Adipocyte (in vitro differentiated cells): ENCODE data around the gene SEMA3C.
A peak's percentile ranks its signal among the peaks of the same experiment; 100 is the strongest.

ENCODE experiments used
- DNase-seq: peaks from one replicate; pipeline ENCODE4 v3.0.0-alpha.2; 2015; ENCODE audit warnings: low read depth
- H3K27me3 ChIP-seq: replicated peaks from 2 replicates; pipeline ENCODE4 v1.7.0; 2013; ENCODE audit warnings: mild to moderate bottlenecking, low read length, moderate library complexity; ENCODE audit not compliant: control insufficient read depth, insufficient read depth
- H3K36me3 ChIP-seq: 2 replicates; pipeline ENCODE4 v1.7.0; 2013; ENCODE audit warnings: low read length, mild to moderate bottlenecking, moderate library complexity; ENCODE audit not compliant: control insufficient read depth, insufficient read depth, severe bottlenecking
- H3K4me1 ChIP-seq: 2 replicates; pipeline ENCODE4 v1.7.0; 2013; ENCODE audit warnings: mild to moderate bottlenecking, low read length, moderate library complexity; ENCODE audit not compliant: control insufficient read depth, insufficient read depth
- H3K4me3 ChIP-seq: 2 replicates; pipeline ENCODE4 v1.7.0; 2013; ENCODE audit warnings: mild to moderate bottlenecking, low read length, moderate library complexity
- H3K9ac ChIP-seq: 2 replicates; pipeline ENCODE4 v1.7.0; 2013; ENCODE audit warnings: mild to moderate bottlenecking, low read length, moderate library complexity
- H3K9me3 ChIP-seq: 2 replicates; pipeline ENCODE4 v1.7.0; 2013; ENCODE audit warnings: mild to moderate bottlenecking, low read length, moderate library complexity; ENCODE audit not compliant: control insufficient read depth

The SEMA3C gene

GRCh38 chr7:80829527-80829926 is 89.3 kb downstream of the SEMA3C start:
- Histone ChIP-seq H3K27me3 (no peaks in the 10 kb centered on the region), H3K9me3 (no peaks in the 10 kb centered on the region), H3K36me3 (peaks cover 13% of the 10 kb centered on the region), H3K4me1 (peaks cover 51% of the 10 kb centered on the region), H3K9ac (no peak overlapping the region), H3K4me3 (no peak overlapping the region)
- no peak for DNase-seq

GRCh38 chr7:80827239-80827633 is 91.6 kb downstream of the SEMA3C start:
- Histone ChIP-seq H3K4me1 (peaks cover 43% of the 10 kb centered on the region), H3K4me3 (no peak overlapping the region), H3K36me3 (peaks cover 18% of the 10 kb centered on the region), H3K9me3 (no peaks in the 10 kb centered on the region), H3K27me3 (no peaks in the 10 kb centered on the region), H3K9ac (no peak overlapping the region)
- peak; percentile 54 for DNase-seq

GRCh38 chr7:80826520-80827238 is 92.2 kb downstream of the SEMA3C start:
- Histone ChIP-seq H3K27me3 (no peaks in the 10 kb centered on the region), H3K9ac (no peak overlapping the region), H3K9me3 (no peaks in the 10 kb centered on the region), H3K36me3 (peaks cover 21% of the 10 kb centered on the region), H3K4me3 (no peak overlapping the region), H3K4me1 (peaks cover 42% of the 10 kb centered on the region)
- peak; percentile 25 for DNase-seq

GRCh38 chr7:80825499-80825898 is 93.4 kb downstream of the SEMA3C start:
- DNase-seq = no peak
- H3K27me3 ChIP-seq = no peaks in the 10 kb centered on the region
- no peaks in the 10 kb centered on the region for H3K9me3 ChIP-seq
- peaks cover 34% of the 10 kb centered on the region for H3K4me1 ChIP-seq
- H3K9ac ChIP-seq = no peak overlapping the region
- peaks cover 21% of the 10 kb centered on the region for H3K36me3 ChIP-seq
- H3K4me3 ChIP-seq = no peak overlapping the region

DNA sequence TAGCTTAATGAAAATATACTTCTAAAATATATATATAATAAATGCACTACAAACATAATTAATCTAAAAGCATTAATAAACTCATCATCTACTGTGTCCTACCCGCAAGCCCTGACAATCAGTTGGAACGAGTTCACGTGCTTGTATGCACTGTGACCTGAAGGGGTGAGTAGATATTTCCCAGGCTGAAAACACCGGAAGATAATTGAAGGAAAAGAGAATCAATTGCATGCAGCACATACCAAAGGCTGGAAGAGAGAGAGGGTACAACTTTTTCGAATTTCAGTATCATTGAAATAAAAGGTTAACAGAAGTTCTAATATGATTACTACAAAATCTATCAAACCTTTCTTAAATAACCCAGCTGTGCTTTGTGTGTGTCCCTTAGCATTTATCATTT is 94.6 kb downstream of the SEMA3C start:
- H3K9ac ChIP-seq = no peak overlapping the region
- peaks cover 22% of the 10 kb centered on the region for H3K4me1 ChIP-seq
- no peak for DNase-seq
- no peaks in the 10 kb centered on the region for H3K9me3 ChIP-seq
- no peaks in the 10 kb centered on the region for H3K27me3 ChIP-seq
- no peak overlapping the region for H3K4me3 ChIP-seq
- H3K36me3 ChIP-seq = peaks cover 21% of the 10 kb centered on the region

DNA sequence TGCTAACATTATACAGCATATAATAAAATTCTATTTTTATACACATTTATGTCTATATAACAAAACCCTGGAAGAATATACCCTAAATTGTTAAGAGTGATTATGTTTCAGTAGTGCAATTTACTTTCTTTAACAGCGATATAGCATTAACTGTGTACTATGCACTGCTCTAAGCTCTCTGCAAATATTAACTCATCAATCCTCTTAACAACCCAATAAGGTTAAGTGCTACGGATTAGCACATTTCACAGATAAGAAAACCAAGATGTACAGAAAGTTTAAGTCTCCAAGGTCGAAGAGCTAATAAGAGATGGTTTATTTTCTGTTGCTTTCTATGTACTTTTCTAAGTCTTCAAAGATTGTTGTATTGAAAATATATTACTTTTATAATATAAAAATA is 95.8 kb downstream of the SEMA3C start:
- Histone ChIP-seq H3K27me3 (no peaks in the 10 kb centered on the region), H3K9me3 (no peaks in the 10 kb centered on the region), H3K4me1 (peaks cover 20% of the 10 kb centered on the region), H3K9ac (no peak overlapping the region), H3K36me3 (peaks cover 20% of the 10 kb centered on the region), H3K4me3 (no peak overlapping the region)
- no peak for DNase-seq

GRCh38 chr7:80821771-80822319 is 97.0 kb downstream of the SEMA3C start:
- Histone ChIP-seq H3K9ac (no peak overlapping the region), H3K4me3 (no peak overlapping the region), H3K4me1 (peaks cover 7% of the 10 kb centered on the region), H3K36me3 (peaks cover 19% of the 10 kb centered on the region), H3K27me3 (no peaks in the 10 kb centered on the region), H3K9me3 (no peaks in the 10 kb centered on the region)
- DNase-seq = no peak

GRCh38 chr7:80819503-80819902 is 99.3 kb downstream of the SEMA3C start:
- H3K9ac ChIP-seq = no peak overlapping the region
- no peaks in the 10 kb centered on the region for H3K27me3 ChIP-seq
- peaks cover 12% of the 10 kb centered on the region for H3K4me1 ChIP-seq
- H3K36me3 ChIP-seq = peaks cover 17% of the 10 kb centered on the region
- no peaks in the 10 kb centered on the region for H3K9me3 ChIP-seq
- no peak overlapping the region for H3K4me3 ChIP-seq
- no peak for DNase-seq

DNA sequence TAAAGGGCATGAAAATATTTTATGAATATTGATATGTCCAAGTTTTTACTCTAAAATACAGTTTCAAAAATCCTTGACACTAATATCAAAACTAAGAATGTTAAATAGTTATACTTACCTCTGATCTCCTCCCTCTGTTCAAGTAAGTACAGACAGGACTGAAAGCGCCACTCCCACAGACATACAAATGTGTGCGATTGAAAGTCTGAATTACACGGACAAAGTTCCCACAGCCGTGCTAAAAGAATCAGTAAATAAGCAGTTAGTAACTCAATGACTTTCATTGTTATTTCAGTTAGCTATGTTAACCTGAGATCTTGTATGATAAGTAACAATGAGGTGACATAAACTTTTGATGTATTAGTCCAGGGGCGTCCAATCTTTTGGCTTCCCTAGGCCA is 100.7 kb downstream of the SEMA3C start:
- no peak for DNase-seq
- Histone ChIP-seq H3K9me3 (no peaks in the 10 kb centered on the region), H3K9ac (no peak overlapping the region), H3K4me3 (no peak overlapping the region), H3K36me3 (peaks cover 15% of the 10 kb centered on the region), H3K27me3 (no peaks in the 10 kb centered on the region), H3K4me1 (peaks cover 12% of the 10 kb centered on the region)

DNA sequence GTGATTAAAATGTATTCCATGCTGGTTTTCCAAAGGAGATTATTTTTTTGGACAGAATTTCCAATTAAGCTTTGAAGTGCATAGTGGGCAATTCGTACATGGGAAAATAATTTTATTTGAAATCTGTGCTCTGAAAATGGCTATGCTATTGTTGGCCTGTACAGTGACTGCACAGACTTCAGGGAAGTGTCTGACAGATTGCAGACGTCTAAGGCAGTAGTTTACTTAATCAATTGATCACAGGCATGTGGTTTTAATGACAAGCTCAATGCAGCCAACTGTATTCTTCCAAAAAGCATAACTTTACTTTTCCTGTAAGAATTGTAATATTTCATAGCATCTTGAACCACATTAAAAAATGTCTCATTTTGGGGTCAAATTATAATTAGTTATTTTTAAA is 102.0 kb downstream of the SEMA3C start:
- H3K9ac ChIP-seq = no peak overlapping the region
- peaks cover 10% of the 10 kb centered on the region for H3K4me1 ChIP-seq
- H3K9me3 ChIP-seq = no peaks in the 10 kb centered on the region
- no peak overlapping the region for H3K4me3 ChIP-seq
- no peak for DNase-seq
- H3K36me3 ChIP-seq = peaks cover 12% of the 10 kb centered on the region
- no peaks in the 10 kb centered on the region for H3K27me3 ChIP-seq

GRCh38 chr7:80815733-80816132 is 103.1 kb downstream of the SEMA3C start:
- H3K4me1 ChIP-seq = peaks cover 9% of the 10 kb centered on the region

GRCh38 chr7:80809545-80809944 is 109.3 kb downstream of the SEMA3C start:
- Histone ChIP-seq H3K9ac (no peak overlapping the region), H3K4me1 (peaks cover 19% of the 10 kb centered on the region), H3K36me3 (peaks cover 17% of the 10 kb centered on the region), H3K9me3 (no peaks in the 10 kb centered on the region), H3K27me3 (no peaks in the 10 kb centered on the region), H3K4me3 (no peak overlapping the region)
- no peak for DNase-seq

More at GRCh38 chr7:80815733-80816132, 103.1 kb downstream of the SEMA3C start:
- H3K4me3 ChIP-seq = no peak overlapping the region
- no peaks in the 10 kb centered on the region for H3K27me3 ChIP-seq
- H3K9me3 ChIP-seq = no peaks in the 10 kb centered on the region
- peaks cover 11% of the 10 kb centered on the region for H3K36me3 ChIP-seq
- peak; percentile 24 for DNase-seq
- H3K9ac ChIP-seq = no peak overlapping the region
